SK-N-SH treated with all-trans-retinoic acid at 6 μM for 48 hours (cell line): ENCODE measurements around the gene TRAPPC10.

Experiments used
- GLIS3 ChIP-seq: fragments of 250-450 bp; sonication (Bioruptor Pico); IDR thresholded peaks from 2 replicates; pipeline ENCODE4 v1.5.0; 2020; ENCODE audit warnings: mild to moderate bottlenecking, moderate library complexity
- TCF4 ChIP-seq: fragments of 250-450 bp; sonication (Bioruptor Pico); IDR thresholded peaks from 2 replicates; pipeline ENCODE4 v1.8.0; 2021; ENCODE audit warnings: mild to moderate bottlenecking, moderate library complexity, borderline replicate concordance
- TF ChIP-seq, protein P1 (sequence below): fragments of 250-450 bp; sonication (Bioruptor Pico); IDR thresholded peaks from 2 replicates; pipeline ENCODE4 v1.5.1; 2020; ENCODE audit warnings: low read depth, mild to moderate bottlenecking, moderate library complexity
- TF ChIP-seq, protein P2 (sequence below): fragments of 250-450 bp; sonication (Bioruptor Pico); IDR thresholded peaks from 2 replicates; pipeline ENCODE4 v1.5.0; 2020; ENCODE audit warnings: mild to moderate bottlenecking, moderate library complexity

DNA sequence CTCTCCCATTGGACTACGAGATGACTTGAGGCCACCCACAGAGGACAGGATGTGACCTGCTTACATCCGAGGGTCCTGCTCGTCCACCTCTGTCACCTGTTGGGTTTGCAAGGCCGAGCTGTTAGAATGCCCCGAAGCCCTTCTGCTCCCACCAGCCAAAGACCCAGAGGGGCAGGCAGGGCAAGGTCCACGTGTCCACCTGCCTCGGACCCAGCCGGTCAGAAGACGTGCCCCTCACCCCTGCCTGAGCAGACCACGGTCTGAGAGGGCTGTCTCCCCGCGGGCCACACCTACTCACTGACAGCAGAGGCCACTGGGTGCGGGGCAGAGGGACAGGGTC is 30.3 kb upstream of the TRAPPC10 start:
- TF ChIP-seq, protein P1, sequence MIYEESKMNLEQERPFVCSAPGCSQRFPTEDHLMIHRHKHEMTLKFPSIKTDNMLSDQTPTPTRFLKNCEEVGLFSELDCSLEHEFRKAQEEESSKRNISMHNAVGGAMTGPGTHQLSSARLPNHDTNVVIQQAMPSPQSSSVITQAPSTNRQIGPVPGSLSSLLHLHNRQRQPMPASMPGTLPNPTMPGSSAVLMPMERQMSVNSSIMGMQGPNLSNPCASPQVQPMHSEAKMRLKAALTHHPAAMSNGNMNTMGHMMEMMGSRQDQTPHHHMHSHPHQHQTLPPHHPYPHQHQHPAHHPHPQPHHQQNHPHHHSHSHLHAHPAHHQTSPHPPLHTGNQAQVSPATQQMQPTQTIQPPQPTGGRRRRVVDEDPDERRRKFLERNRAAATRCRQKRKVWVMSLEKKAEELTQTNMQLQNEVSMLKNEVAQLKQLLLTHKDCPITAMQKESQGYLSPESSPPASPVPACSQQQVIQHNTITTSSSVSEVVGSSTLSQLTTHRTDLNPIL (CRISPR knock-in tag), result no peak
- TF ChIP-seq, protein P2, sequence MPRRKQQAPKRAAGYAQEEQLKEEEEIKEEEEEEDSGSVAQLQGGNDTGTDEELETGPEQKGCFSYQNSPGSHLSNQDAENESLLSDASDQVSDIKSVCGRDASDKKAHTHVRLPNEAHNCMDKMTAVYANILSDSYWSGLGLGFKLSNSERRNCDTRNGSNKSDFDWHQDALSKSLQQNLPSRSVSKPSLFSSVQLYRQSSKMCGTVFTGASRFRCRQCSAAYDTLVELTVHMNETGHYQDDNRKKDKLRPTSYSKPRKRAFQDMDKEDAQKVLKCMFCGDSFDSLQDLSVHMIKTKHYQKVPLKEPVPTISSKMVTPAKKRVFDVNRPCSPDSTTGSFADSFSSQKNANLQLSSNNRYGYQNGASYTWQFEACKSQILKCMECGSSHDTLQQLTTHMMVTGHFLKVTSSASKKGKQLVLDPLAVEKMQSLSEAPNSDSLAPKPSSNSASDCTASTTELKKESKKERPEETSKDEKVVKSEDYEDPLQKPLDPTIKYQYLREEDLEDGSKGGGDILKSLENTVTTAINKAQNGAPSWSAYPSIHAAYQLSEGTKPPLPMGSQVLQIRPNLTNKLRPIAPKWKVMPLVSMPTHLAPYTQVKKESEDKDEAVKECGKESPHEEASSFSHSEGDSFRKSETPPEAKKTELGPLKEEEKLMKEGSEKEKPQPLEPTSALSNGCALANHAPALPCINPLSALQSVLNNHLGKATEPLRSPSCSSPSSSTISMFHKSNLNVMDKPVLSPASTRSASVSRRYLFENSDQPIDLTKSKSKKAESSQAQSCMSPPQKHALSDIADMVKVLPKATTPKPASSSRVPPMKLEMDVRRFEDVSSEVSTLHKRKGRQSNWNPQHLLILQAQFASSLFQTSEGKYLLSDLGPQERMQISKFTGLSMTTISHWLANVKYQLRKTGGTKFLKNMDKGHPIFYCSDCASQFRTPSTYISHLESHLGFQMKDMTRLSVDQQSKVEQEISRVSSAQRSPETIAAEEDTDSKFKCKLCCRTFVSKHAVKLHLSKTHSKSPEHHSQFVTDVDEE, result no peak
- no peak for TF ChIP-seq GLIS3
- no peak for TF ChIP-seq TCF4 (CRISPR knock-in tag)
